Measurements from ENCODE around the gene NUP42. TPM values are rescaled to one million over a fixed set of nuclear protein-coding genes. Genes with fewer than 3 reads are reported as not detected.

Gene NUP42
- total RNA-seq, 1 experiment from 2014 or later = 38.6 TPM

DNA sequence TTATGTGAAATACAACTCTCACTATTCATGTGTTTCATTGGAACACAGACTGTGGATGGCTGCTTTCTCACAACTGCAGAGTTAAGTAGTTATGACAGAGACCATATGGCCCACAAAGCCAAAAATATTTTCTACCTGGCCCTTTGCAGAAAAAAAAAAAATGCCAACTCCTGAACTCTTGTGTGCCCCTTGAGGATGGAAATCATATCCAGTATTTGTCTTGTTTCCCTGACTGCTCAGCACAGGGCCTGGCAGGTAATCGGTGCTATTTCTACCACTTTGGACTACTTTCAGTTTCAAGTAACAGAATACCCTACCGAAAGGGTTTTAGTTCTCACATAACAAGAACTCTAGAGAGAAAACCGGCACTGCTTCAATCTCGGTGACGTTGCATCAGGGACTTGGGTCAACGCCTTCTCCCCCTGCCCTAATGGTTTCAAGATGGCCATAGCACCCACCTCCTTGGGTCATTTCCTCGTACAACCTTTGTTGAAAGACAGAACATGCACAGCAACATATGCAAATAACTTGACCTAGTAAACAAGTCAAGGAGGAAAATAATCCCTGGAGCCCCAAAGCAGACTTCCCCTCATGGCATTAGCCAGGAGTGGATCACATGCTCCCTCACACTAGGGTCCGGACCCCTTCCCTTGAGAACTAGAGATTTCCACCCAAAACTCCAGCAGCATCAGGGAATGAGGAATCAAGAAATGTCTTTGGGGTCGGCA is 52.9 kb downstream of the NUP42 start:
- no peaks in the 10 kb centered on the region for H3K27me3 ChIP-seq (replicated peaks; ENCODE audit: control insufficient read depth, insufficient read depth, low read length)
- H3K4me1 ChIP-seq = no peaks in the 10 kb centered on the region
- no peak overlapping the region for H3K27ac Mint-ChIP-seq (ENCODE audit: unreplicated experiment)
- H3K27me3 Mint-ChIP-seq (ENCODE audit: insufficient read depth, unreplicated experiment) = peaks cover 2% of the 10 kb centered on the region
- DNase-seq = no peak
- TF ChIP-seq, protein P1, sequence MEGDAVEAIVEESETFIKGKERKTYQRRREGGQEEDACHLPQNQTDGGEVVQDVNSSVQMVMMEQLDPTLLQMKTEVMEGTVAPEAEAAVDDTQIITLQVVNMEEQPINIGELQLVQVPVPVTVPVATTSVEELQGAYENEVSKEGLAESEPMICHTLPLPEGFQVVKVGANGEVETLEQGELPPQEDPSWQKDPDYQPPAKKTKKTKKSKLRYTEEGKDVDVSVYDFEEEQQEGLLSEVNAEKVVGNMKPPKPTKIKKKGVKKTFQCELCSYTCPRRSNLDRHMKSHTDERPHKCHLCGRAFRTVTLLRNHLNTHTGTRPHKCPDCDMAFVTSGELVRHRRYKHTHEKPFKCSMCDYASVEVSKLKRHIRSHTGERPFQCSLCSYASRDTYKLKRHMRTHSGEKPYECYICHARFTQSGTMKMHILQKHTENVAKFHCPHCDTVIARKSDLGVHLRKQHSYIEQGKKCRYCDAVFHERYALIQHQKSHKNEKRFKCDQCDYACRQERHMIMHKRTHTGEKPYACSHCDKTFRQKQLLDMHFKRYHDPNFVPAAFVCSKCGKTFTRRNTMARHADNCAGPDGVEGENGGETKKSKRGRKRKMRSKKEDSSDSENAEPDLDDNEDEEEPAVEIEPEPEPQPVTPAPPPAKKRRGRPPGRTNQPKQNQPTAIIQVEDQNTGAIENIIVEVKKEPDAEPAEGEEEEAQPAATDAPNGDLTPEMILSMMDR (IDR thresholded peaks at IDR 0.05; ENCODE audit: insufficient read depth in 1 of 2, low read depth in 1 of 2, low read length in 1 of 2, severe bottlenecking in 1 of 2, unreplicated experiment in 1 of 2) = no peak
- H3K36me3 ChIP-seq (ENCODE audit: control insufficient read depth, insufficient read depth, low read length) = no peaks in the 10 kb centered on the region
- H3K4me3 Mint-ChIP-seq (ENCODE audit: unreplicated experiment) = no peak overlapping the region
- no peaks in the 10 kb centered on the region for H3K9me3 Mint-ChIP-seq (ENCODE audit: unreplicated experiment)
- no peaks in the 10 kb centered on the region for H3K9me3 ChIP-seq
- H3K4me1 Mint-ChIP-seq (ENCODE audit: low read depth, unreplicated experiment) = no peaks in the 10 kb centered on the region
- ChIA-PET CTCF (no interaction called here), POLR2A (no interaction called here)
- no TSS peak for BruUV-seq (replicated peaks)
- H3K4me3 ChIP-seq (ENCODE audit: low read depth, low read length) = no peak overlapping the region
- no peaks in the 10 kb centered on the region for H3K36me3 Mint-ChIP-seq (ENCODE audit: insufficient read depth, unreplicated experiment)
- intact Hi-C loops (cut with micrococcal nuclease; ENCODE audit: unreplicated experiment) = no loop called here

DNA sequence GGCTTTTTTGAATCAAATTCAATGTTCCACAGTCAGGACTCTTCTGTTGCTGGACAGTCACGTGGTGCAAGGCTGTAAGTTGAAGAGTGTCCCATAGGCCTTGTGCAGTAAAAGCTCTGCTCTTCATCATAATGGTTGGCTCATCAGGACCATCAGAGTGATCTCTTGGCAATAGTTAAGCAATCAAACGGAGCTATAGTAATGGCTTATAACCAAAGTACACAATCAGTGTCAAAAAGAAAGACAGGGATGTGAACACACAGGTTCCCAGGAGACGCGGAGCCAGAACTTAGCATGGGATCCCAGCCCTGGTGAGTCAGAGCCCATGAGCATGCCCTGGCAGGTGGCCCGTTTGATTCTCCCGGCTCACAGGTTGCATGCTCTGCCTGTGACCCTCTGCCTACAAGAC is 54.0 kb downstream of the NUP42 start:
- Histone ChIP-seq H3K27me3 (replicated peaks; ENCODE audit: control insufficient read depth, insufficient read depth, low read length) (no peaks in the 10 kb centered on the region), H3K4me3 (ENCODE audit: low read depth, low read length) (no peak overlapping the region), H3K9me3 (no peaks in the 10 kb centered on the region), H3K4me1 (no peaks in the 10 kb centered on the region), H3K36me3 (ENCODE audit: control insufficient read depth, insufficient read depth, low read length) (no peaks in the 10 kb centered on the region)
- DNase-seq = no peak
- Mint-ChIP-seq H3K27ac (ENCODE audit: unreplicated experiment) (no peak overlapping the region), H3K27me3 (ENCODE audit: insufficient read depth, unreplicated experiment) (peaks cover 2% of the 10 kb centered on the region), H3K4me3 (ENCODE audit: unreplicated experiment) (no peak overlapping the region), H3K36me3 (ENCODE audit: insufficient read depth, unreplicated experiment) (no peaks in the 10 kb centered on the region), H3K9me3 (ENCODE audit: unreplicated experiment) (no peaks in the 10 kb centered on the region), H3K4me1 (ENCODE audit: low read depth, unreplicated experiment) (no peaks in the 10 kb centered on the region)
- POLR2A ChIA-PET = no interaction called here
- TF ChIP-seq, protein P1 (IDR thresholded peaks at IDR 0.05; ENCODE audit: insufficient read depth in 1 of 2, low read depth in 1 of 2, low read length in 1 of 2, severe bottlenecking in 1 of 2, unreplicated experiment in 1 of 2) = no peak
- CTCF ChIA-PET = no interaction called here
- no TSS peak for BruUV-seq (replicated peaks)
- intact Hi-C loops (cut with micrococcal nuclease; ENCODE audit: unreplicated experiment) = no loop called here

DNA sequence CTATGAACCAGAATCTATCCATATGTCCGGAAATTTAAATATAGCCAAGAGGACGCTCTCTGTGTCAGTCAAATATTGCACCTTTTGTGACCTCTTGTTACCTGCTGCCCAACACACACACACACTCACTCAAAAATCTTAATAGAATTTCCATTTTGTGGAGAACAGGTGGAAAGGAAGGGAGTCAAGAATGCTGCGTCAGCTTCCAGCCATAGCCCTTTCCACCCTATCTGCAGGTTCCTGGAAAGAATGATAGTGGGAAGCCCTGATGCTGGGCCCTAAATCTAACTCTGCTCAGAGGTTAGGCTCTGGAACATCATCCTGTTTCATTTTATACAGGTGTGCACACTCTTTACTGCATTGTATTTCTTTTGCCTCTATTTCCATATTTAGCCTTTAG is 55.2 kb downstream of the NUP42 start:
- TF ChIP-seq, protein P1 (IDR thresholded peaks at IDR 0.05; ENCODE audit: insufficient read depth in 1 of 2, low read depth in 1 of 2, low read length in 1 of 2, severe bottlenecking in 1 of 2, unreplicated experiment in 1 of 2) = no peak
- no peaks in the 10 kb centered on the region for H3K4me1 Mint-ChIP-seq (ENCODE audit: low read depth, unreplicated experiment)
- no peaks in the 10 kb centered on the region for H3K9me3 Mint-ChIP-seq (ENCODE audit: unreplicated experiment)
- H3K36me3 Mint-ChIP-seq (ENCODE audit: insufficient read depth, unreplicated experiment) = no peaks in the 10 kb centered on the region
- H3K27me3 Mint-ChIP-seq (ENCODE audit: insufficient read depth, unreplicated experiment) = peaks cover 2% of the 10 kb centered on the region
- no peak for DNase-seq
- BruUV-seq (replicated peaks) = no TSS peak
- Histone ChIP-seq H3K4me3 (ENCODE audit: low read depth, low read length) (no peak overlapping the region), H3K36me3 (ENCODE audit: control insufficient read depth, insufficient read depth, low read length) (no peaks in the 10 kb centered on the region), H3K4me1 (no peaks in the 10 kb centered on the region), H3K27me3 (replicated peaks; ENCODE audit: control insufficient read depth, insufficient read depth, low read length) (no peaks in the 10 kb centered on the region), H3K9me3 (no peaks in the 10 kb centered on the region)
- intact Hi-C loops (cut with micrococcal nuclease; ENCODE audit: unreplicated experiment) = no loop called here
- CTCF ChIA-PET = no interaction called here
- no peak overlapping the region for H3K4me3 Mint-ChIP-seq (ENCODE audit: unreplicated experiment)
- no peak overlapping the region for H3K27ac Mint-ChIP-seq (ENCODE audit: unreplicated experiment)
- POLR2A ChIA-PET = no interaction called here
